Upper lobe of right lung (tissue), 1 donor: ENCODE data around the gene MRTFA. TPM values are rescaled to one million over a fixed set of nuclear protein-coding genes. Genes with fewer than 3 reads are reported as not detected.

Experiments used
- ATAC-seq: fragments of 200-7000 bp; cut with Tn5 transposase; one replicate; pipeline ENCODE4 v1.9.1; 2020; ENCODE audit warnings: mild to moderate bottlenecking, moderate library complexity
- DNase-seq: peaks from one replicate; pipeline ENCODE4 v3.0.0-alpha.2; 2020
- H3K27ac ChIP-seq: fragments of 200-600 bp; one replicate; pipeline ENCODE4 v1.8.0; 2022
- H3K27me3 ChIP-seq: fragments of 200-600 bp; one replicate; pipeline ENCODE4 v1.8.0; 2022; ENCODE audit warnings: mild to moderate bottlenecking
- H3K36me3 ChIP-seq: fragments of 200-600 bp; one replicate; pipeline ENCODE4 v1.8.0; 2022
- H3K4me1 ChIP-seq: fragments of 200-600 bp; one replicate; pipeline ENCODE4 v1.8.0; 2022
- H3K4me3 ChIP-seq: fragments of 200-600 bp; one replicate; pipeline ENCODE4 v1.8.0; 2022; ENCODE audit warnings: mild to moderate bottlenecking
- H3K9me3 ChIP-seq: fragments of 200-600 bp; one replicate; pipeline ENCODE4 v1.8.0; 2022
- intact Hi-C: fragments of 100-400 bp; cut with DNase I; formaldehyde crosslinking; loops from one replicate; pipeline ENCODE4 v1.11.0; 2022
- total RNA-seq: library from RNA; stranded (reverse); fragmentation: NEBNext Ultra II Directional; extraction: Animal tissue kit (Norgen Biotek cat#: 25700); gene quantifications from one replicate; pipeline ENCODE4 v1.2.1, GENCODE V29; 2021
- TF ChIP-seq, protein P1 (sequence below): fragments of 200-600 bp; IDR thresholded peaks from one replicate; pipeline ENCODE4 v1.8.0; 2022; ENCODE audit warnings: antibody characterized with exemption
- donor health status: DM: no; HTN: yes; CAD: no; lungs with severe emphysema.

The MRTFA gene
- total RNA-seq, 1 donor from 2014 or later = 60.4 TPM

DNA sequence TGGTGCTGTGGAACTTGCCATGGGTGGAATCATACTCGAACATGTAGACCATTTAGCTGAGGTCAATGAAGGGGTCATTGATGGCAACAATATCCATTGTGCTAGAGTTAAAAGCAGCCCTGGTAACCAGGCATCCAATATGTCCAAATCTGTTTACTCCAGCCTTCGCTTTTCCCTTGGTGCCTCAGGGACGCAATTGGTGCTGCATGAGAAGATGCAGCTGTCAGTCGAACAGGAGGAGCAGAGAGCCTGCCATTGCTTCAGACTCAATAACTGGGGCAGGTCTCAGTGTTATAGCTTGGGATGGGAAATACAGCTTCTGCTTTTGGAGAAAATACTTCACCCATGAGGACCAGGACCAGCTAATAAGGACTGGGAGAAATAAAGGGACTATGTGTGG is 37.8 kb upstream of the MRTFA start:
- Histone ChIP-seq H3K4me1 (peaks cover 6% of the 10 kb centered on the region), H3K4me3 (no peak overlapping the region), H3K36me3 (no peaks in the 10 kb centered on the region), H3K27me3 (peaks cover 7% of the 10 kb centered on the region), H3K9me3 (no peaks in the 10 kb centered on the region), H3K27ac (peak overlapping the region; percentile 30)
- TF ChIP-seq, protein P1, sequence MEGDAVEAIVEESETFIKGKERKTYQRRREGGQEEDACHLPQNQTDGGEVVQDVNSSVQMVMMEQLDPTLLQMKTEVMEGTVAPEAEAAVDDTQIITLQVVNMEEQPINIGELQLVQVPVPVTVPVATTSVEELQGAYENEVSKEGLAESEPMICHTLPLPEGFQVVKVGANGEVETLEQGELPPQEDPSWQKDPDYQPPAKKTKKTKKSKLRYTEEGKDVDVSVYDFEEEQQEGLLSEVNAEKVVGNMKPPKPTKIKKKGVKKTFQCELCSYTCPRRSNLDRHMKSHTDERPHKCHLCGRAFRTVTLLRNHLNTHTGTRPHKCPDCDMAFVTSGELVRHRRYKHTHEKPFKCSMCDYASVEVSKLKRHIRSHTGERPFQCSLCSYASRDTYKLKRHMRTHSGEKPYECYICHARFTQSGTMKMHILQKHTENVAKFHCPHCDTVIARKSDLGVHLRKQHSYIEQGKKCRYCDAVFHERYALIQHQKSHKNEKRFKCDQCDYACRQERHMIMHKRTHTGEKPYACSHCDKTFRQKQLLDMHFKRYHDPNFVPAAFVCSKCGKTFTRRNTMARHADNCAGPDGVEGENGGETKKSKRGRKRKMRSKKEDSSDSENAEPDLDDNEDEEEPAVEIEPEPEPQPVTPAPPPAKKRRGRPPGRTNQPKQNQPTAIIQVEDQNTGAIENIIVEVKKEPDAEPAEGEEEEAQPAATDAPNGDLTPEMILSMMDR = no peak
- intact Hi-C loops = no loop called here
- no peak for DNase-seq
- peak; percentile 28 for ATAC-seq

DNA sequence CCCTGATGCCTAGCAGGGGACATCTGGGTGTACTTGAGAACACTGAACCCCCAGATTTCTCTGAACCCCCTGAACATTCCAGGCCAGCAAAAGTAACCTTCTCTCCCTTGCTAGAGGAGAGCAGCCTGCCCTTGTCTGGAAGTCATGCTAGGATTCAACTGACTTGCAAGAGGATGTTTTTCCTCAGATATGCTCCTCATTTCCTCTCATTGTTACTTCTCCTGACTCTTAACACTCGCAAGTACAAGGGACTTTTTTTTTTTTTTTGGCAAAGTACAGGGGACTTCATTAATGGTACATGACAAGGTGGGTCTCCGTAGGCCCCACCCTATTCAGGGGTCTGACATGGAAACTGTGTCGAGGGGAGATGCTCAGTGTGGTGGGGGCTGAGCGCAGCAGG is 36.5 kb upstream of the MRTFA start:
- Histone ChIP-seq H3K9me3 (no peaks in the 10 kb centered on the region), H3K4me1 (no peaks in the 10 kb centered on the region), H3K4me3 (no peak overlapping the region), H3K27me3 (no peaks in the 10 kb centered on the region), H3K36me3 (no peaks in the 10 kb centered on the region), H3K27ac (no peak overlapping the region)
- DNase-seq = no peak
- TF ChIP-seq, protein P1 = no peak
- no peak for ATAC-seq
- intact Hi-C loops = no loop called here

DNA sequence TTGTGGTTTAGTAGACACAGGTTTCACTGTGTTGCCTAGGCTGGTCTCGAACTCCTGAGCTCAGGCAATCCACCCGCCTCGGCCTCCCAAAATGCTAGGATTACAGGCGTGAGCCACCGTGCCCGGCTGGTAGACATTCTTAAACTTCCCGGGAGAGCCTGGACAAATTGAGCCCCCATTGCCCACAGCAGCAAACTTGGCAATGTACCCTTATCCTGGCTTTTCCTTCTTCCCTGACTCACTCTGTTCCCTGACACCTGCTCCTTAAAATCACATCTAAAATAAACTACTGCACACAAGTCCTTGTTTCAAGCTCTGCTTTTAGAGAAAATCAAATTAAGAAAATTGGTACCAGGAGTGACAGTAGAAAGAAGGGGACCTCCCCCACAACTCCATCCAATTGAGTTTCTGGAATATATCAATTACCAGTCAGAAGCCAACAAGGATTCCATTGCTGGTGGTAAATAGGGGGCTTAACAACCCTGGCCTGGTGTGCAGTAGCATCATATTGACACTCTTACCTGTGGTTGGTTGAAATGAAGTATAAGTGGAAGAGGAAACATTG is 35.4 kb upstream of the MRTFA start:
- ATAC-seq = no peak
- no peak for DNase-seq
- Histone ChIP-seq H3K9me3 (no peaks in the 10 kb centered on the region), H3K36me3 (no peaks in the 10 kb centered on the region), H3K4me3 (no peak overlapping the region), H3K27me3 (no peaks in the 10 kb centered on the region), H3K4me1 (no peaks in the 10 kb centered on the region), H3K27ac (no peak overlapping the region)
- intact Hi-C loops = no loop called here
- TF ChIP-seq, protein P1 = no peak

DNA sequence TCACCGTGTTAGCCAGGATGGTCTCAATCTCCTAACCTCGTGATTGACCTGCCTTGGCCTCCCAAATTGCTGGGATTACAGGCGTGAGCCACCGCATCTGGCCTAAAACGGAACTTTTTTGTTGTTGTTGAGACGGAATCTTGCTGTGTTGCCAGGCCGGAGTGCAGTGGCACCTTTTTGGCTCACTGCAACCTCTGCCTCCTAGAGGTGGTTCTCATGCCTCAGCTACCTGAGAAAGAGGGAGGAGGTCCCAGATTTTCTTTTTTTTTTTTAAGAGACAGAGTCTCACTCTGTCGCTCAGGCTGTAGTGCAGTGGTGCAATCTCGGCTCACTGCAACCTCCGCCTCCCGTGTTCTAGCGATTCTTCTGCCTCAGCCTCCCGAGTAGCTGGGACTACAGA is 34.9 kb upstream of the MRTFA start:
- Histone ChIP-seq H3K4me3 (no peak overlapping the region), H3K4me1 (no peaks in the 10 kb centered on the region), H3K27ac (no peak overlapping the region), H3K27me3 (no peaks in the 10 kb centered on the region), H3K9me3 (no peaks in the 10 kb centered on the region), H3K36me3 (no peaks in the 10 kb centered on the region)
- DNase-seq (no peak), ATAC-seq (no peak)
- TF ChIP-seq, protein P1 = no peak
- intact Hi-C loops = no loop called here

DNA sequence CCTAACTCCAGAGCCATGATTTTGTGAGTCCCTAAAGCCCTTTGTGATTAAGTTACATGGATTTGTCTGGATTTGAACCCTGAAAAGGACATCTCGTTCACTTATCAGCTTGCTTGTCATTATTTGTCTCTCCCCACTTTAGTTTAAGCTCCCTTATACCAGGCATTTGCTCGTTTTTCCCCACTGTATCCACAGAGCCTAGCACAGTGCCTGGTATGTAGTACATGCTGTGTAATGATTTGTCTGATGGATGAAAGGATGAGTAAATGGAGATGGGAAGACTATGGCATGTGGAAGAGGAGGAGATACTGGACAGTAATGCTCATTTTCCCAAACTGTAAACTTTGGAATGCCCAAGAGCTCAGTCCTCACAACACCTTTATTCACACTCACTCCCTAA is 33.5 kb upstream of the MRTFA start:
- Histone ChIP-seq H3K4me1 (no peaks in the 10 kb centered on the region), H3K4me3 (no peak overlapping the region), H3K36me3 (no peaks in the 10 kb centered on the region), H3K9me3 (no peaks in the 10 kb centered on the region), H3K27ac (no peak overlapping the region), H3K27me3 (no peaks in the 10 kb centered on the region)
- ATAC-seq (no peak), DNase-seq (no peak)
- intact Hi-C loops = no loop called here
- TF ChIP-seq, protein P1 = no peak
